Measurements from ENCODE around the gene SNX12. TPM values are rescaled to one million over a fixed set of nuclear protein-coding genes. Genes with fewer than 3 reads are reported as not detected.
"Not testable (repeated sequence)": the region's sequence is repeated elsewhere in the genome, so short reads cannot be mapped to it uniquely, and the experiment has no call there.

The SNX12 gene
- total RNA-seq, 1 experiment from 2014 or later, result 59.7 TPM

DNA sequence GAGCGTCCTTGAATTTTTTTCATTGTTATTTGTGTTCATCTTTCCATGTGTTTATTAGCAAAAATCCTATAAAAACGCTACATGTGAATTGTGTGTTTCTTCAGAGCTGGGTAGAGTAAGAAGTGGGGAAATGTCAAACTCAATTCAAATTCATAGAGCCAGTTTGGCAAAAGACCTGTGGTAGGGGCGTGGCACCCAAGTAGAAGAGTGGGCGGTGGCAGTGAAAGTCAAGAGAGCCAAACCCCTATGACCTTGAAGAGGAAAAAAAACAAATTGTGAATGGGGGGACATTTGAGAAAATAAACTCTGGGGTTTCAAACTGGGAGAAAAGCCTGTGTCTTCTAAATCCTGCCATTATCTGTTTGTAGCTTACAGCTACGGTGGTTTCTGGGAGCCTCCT lies 23.1 kb upstream of the SNX12 start:
- DNase-seq (ENCODE audit: low spot score), result no peak

DNA sequence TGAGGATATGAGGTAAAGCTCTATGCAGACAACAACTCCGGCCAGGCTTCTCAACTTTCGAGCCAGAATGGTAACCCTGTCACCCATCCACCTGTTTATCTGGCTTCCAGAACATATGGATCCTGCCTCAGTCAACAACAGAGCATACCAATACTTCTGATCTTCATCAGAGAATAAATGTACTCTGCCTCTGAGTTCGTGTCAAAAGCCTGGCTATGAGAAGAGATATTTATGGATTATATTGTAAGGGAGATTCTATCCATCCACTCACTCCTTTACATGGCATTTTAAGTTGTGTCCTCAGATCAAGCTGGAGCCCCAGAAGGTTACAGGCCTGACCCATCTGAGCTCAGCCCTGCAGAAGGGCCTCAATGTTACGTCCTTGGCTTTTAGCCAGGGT lies 17.8 kb upstream of the SNX12 start:
- no peak for DNase-seq (ENCODE audit: low spot score)

DNA sequence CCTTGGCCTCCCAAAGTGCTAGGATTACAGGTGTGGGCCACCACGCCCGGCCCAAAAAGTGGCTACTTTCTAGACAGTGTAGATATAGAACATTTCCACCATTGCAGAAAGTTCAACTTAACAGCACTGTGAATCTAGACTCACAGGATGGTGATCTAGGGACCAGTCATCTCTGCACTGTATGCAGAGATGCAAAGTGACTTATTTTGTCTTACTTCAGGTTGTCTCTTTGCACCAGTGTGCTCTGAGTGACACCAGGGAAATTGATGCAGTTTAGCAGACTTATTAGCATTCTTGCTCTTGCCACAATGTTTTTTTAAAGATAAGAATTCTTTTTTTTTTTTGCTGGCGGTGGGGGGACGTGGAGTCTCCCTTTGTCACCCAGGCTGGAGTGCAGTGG lies 14.7 kb upstream of the SNX12 start:
- no peak for DNase-seq (ENCODE audit: low spot score)

DNA sequence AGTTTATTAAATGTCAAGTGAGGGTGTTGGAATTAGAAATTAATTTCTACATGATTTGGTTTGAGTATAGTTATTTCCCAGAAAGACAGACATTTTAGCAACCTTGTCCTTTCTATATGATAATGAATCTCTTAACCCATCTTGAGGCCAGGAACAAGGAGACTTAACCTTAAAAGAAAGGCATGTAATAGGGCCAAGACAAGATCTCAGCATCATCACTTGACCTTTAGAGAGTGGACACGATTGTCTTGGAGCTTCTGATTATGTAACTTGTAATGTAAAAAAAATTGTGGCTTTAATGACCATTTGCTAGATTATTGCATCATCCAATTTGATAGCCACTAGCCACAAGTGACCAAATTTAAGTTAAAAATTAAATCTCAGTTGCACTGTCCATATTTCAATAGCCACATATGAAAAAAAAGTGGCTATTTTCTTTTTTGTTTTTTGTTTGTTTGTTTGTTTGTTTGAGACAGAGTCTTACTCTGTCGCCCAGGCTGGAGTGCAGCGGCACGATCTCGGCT lies 14.1 kb upstream of the SNX12 start:
- DNase-seq (ENCODE audit: low spot score), result no peak

DNA sequence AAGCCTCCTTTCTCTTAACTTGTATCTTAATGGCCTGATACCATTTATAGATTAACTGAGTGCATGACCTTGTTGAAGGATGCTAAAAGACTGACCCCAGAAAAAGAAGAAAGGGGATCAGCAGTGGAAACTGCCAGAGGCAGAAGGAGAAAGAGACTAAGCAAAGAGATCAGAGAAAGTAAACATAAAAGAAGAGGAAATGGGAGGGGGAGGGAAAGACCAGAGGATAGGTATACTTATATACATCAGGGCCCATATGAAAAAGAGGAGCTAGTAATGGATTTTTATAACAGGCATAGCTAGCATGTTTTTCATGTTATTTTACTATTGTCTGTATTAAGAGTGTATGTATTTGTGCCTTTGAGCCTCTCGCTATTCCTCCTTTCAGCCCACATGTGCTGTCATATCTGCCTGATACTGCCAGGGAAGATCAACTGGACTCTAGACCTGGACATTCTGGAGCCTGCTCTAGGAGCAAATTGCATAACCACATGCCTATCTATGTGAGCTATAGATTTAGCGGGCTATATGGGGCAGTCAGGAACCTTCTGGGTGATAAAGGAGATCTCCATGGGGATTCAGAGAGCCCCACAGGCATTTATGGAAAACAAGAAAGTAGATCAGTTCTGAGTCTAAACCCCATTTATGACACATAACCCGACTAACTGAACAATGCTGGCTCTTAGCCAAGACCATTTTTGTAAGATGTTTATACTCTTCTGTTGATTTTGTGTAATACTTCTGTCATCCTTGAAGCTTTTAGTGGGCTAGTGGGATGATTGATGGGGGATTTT lies 13.4 kb upstream of the SNX12 start:
- no peak for DNase-seq (ENCODE audit: low spot score)

DNA sequence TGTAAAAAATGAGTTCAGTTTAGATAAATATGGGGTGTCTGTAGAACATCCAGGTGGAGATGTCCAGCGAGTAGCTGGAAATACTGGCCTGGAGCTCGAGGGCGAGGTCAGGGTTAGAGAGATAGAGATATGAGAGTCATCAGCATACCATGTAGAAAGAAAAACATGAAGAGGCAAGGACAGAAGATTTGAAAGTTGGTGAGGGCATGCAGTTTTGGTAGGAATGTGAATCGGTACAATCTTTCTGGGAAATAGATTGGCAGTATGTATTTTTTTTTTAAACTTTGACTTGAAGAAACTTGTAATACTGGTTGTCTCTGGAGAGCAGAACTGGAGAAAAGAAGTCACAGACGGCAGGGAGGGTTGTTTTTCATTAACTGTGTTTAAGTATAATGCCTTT lies 2.4 kb upstream of the SNX12 start:
- DNase-seq (ENCODE audit: low spot score), result no peak

DNA sequence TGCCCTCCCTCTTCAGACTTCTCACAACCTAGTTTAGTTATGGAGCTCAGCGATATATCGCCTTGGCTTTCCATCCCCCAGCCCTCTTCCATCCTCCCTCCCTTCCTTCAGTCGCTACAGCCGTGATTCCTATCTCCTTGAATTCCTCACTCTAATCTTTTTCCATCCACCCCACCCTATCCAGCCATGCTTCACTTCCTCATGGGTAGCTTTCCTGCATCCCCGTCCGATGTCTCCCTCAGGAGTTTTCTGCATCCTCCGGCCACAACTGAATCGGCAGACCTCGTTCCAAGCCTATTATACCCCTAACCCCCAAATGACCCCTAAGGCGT lies 456 bp downstream of the SNX12 start:
- no peak for DNase-seq (ENCODE audit: low spot score)

DNA sequence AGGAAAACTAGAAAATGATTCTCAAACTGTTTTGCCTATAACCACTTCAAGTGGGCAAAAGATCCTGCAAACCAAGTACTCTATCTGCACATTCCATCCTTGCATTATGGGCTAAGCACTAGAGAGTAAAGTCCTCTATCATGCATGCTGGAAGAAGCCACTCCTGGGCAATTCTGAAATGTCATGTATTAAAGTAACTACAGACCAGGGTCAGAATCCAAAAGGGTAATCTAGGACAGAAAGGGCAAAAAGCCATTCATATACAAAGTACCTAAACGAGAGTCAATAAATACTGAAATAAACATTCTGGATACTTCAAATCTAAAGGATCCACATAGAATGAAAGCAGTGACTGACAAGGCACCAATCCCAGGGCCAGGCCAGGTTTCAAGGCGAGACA lies 1.0 kb downstream of the SNX12 start:
- no peak for DNase-seq (ENCODE audit: low spot score)

DNA sequence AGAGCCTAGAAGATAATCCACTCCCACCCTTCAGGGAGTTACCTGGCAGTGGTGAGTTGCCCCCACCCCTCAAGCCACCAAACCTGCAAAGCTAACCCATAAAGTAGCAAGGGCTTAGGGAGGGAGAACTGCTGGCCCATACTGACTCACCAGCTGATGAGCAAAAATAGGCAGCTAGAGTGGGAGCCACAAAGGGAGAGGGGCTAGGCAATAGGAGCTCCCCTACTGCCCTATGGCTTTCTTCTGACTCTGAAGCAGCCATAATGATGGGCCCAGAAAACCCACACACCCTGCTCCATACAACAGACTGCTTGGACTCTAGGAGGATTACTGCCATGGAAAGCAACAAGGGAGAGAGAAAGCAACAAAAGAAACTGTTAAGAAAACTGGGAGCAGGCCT lies 8.0 kb downstream of the SNX12 start:
- DNase-seq (ENCODE audit: low spot score), result no peak

DNA sequence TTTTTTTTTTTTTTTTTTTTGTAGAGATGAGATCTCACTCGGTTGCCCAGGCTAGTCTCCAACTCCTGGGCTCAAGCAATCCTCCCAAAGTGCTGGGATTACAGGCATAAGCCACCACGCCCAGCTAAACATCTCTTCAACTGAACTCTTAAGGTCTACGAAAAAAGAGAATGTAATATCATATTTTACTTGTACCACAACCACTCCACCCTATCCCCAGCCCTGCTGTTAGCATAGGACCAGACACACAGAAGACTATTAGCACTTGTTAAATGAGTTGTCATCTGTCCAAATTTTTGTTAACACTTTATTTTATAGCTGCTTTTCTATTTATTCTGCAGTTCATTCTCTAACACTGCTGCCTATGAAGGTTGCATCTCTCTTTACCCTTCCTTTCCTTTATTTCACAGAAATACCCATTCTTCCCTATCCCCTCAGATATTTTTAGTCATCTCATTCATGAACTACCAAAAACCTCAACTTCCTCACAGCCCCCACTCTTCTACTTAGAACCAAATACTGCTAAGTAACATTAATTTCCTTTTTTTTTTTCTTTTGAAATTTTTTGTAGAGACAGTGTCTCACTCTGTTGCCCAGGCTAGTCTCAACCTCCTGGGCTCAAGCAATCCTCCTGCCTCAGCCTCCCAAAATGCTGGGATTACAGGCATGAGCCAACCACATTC lies 10.1 kb downstream of the SNX12 start:
- DNase-seq (ENCODE audit: low spot score), result no peak

DNA sequence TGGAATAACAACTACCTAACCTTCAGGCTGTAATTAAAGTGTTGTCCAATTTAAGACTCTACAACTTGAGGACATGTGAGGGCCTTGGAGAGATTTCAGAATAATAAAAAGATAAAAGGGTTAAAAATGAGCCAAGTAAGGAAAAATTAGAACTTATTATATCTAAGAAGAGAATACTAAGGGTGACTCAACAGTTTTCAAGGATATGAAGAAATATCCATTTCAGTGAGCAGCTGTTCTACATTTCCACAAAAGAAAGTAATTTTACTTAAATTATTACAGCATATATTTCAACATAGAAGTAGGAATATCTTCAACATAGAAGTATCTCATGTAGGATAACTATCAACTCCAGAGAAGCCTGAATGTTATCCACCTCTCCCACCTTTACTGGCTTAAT lies 11.3 kb downstream of the SNX12 start:
- no peak for DNase-seq (ENCODE audit: low spot score)

DNA sequence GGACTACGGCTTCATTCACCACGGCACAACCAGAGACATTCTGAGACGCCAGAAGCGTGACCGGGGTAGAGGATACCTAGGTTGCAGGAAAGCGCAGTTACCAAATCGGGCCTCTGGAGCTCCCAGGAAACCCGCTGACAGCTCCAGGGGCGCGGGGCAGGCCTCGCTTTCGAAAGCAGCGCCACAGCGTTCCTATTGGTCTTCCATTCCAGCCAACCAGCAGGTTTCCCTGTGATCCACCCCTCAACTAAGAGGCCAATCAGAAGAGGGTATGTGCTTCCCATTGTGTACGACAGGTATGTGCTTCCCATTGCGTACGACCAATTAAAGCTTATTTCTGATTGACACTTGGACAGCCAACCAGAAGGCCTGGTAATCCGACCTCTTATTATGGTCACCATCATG lies 14.9 kb downstream of the SNX12 start:
- no peak for DNase-seq (ENCODE audit: low spot score)

DNA sequence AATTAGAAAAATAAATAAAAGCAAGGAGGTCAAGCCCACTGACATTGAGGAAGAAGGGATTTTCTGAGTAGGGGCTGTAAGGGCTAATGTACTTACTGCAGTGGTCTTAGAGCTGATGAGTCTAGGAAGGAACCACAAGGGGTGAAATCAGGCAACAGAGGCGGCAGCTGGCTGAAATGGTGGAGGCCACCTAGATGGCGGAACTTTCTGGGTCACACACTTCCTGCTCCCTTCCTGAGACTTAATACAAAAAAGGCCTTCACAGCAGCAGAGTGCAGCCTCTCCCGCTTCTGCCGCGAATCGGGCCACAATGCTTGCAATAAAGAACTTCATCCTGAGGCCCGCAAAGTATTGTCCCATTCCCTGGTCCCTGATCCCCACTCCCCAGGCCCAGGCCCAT lies 15.4 kb downstream of the SNX12 start:
- no peak for DNase-seq (ENCODE audit: low spot score)

DNA sequence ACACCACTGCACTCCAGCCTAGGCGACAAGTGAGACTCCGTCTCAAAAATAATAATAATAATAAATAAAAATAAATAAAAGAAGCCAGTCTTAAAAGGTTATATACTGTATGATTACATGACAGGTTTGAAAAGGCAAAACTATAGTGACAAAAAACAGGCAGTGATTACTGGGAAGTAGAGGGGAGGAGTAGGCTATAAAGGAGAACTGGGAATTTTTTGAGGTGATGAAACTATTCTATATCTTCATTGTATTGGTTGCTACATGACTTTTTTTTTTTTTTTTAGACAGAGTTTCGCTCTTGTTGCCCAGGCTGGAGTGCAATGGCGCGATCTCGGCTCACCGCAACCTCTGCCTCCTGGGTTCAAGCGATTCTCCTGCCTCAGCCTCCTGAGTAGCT lies 20.2 kb downstream of the SNX12 start:
- not testable (repeated sequence) for DNase-seq (ENCODE audit: low spot score)

DNA sequence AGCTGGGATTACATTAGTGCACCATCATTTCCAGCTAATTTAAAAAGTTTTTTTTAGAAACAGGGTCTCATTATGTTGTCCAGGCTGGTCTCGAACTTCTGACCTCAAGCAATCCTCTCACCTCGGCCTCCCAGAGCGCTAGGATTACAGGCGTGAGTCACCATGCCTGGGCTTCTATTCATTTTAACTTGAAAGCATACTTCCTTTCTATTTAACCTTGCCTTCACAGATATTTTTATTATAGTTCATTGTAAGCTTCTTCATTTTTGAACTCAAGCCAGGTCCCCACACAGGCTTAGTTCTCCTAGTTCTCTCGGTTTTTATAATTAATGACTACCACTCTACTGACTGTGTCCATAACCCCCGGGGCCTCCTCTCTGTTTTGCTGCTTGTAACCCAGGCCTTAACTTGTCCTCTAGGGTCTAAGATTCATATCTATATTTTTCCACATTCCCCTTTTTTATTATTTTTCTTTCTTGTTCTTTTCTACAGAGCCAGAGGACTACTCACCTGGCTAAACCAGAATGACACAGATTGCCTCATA lies 50.7 kb downstream of the SNX12 start:
- no peak for DNase-seq (ENCODE audit: low spot score)

Small RNA genes within 50 kb of the gene (small RNA-seq; reads per million reads assigned to genes)
- gene CXorf65, result not detected
- 0.43 reads per million for gene RNU1-56P

Other genes starting within 250 kb of the SNX12 start
- gene TEX11, start 159.6 kb downstream of the SNX12 start, total RNA-seq (2014; rRNA removed; shearing (Covaris generic)), result not detected in 2 replicates
- not detected in 2 replicates for gene SLC7A3, start 137.2 kb downstream of the SNX12 start, total RNA-seq (2014; rRNA removed; shearing (Covaris generic))
- gene FOXO4, start 27.5 kb upstream of the SNX12 start, total RNA-seq (2014; rRNA removed; shearing (Covaris generic)), result 9.4 and 11.1 TPM in 2 replicates
- gene CXorf65, start 38.4 kb upstream of the SNX12 start, total RNA-seq (2014; rRNA removed; shearing (Covaris generic)), result not detected in 2 replicates
- gene IL2RG, start 43.2 kb upstream of the SNX12 start, total RNA-seq (2014; rRNA removed; shearing (Covaris generic)), result 0.08 TPM in 1 of 2 replicates, not detected in the other
- 21.4 and 36.2 TPM in 2 replicates for gene MED12, start 50.3 kb upstream of the SNX12 start, total RNA-seq (2014; rRNA removed; shearing (Covaris generic))
- gene NLGN3, start 76.5 kb upstream of the SNX12 start, total RNA-seq (2014; rRNA removed; shearing (Covaris generic)), result 0.13 TPM in 1 of 2 replicates, not detected in the other
- 45.9 and 52.6 TPM in 2 replicates for gene GJB1, start 154.9 kb upstream of the SNX12 start, total RNA-seq (2014; rRNA removed; shearing (Covaris generic))
- gene ZMYM3, start 185.8 kb upstream of the SNX12 start, total RNA-seq (2014; rRNA removed; shearing (Covaris generic)), result 24.3 and 25.1 TPM in 2 replicates
- gene NONO, start 215.3 kb upstream of the SNX12 start, total RNA-seq (2014; rRNA removed; shearing (Covaris generic)), result 400 and 406 TPM in 2 replicates
- 1.7 and 2.2 TPM in 2 replicates for gene ITGB1BP2, start 233.4 kb upstream of the SNX12 start, total RNA-seq (2014; rRNA removed; shearing (Covaris generic))

Data from HT-29 (cell line).